DMS53 (cell line): ENCODE results near the gene MPZL1.

ENCODE experiments used
- DNase-seq: peaks from one replicate; lab custom pipeline; 2025; lab: John Stamatoyannopoulos, UW

Gene MPZL1

GRCh38 chr1:167721617-167722151 lies at the start of gene MPZL1:
TSS of gene MPZL1 (plus strand) at chr1:167721982. CDS start at chr1:167722152, 170 bp downstream.
- peak; percentile 95 for DNase-seq

- DNase-seq: no peak
These were observed 49.0 kb upstream of the MPZL1 start for GRCh38 chr1:167672831-167673230.

- DNase-seq: no peak
These were observed 48.5 kb upstream of the MPZL1 start for GRCh38 chr1:167673265-167673664.

GRCh38 chr1:167674156-167674555 lies 47.6 kb upstream of the MPZL1 start:
- no peak for DNase-seq

GRCh38 chr1:167675440-167675839 lies 46.3 kb upstream of the MPZL1 start:
- no peak for DNase-seq

- peak; percentile 19 for DNase-seq
These were observed 45.4 kb upstream of the MPZL1 start for GRCh38 chr1:167676205-167676915.

GRCh38 chr1:167676916-167677848 lies 44.6 kb upstream of the MPZL1 start:
- DNase-seq: no peak

- no peak for DNase-seq
These were observed 43.4 kb upstream of the MPZL1 start for GRCh38 chr1:167678422-167678821.

- no peak for DNase-seq
These were observed 42.9 kb upstream of the MPZL1 start for GRCh38 chr1:167678838-167679237.

GRCh38 chr1:167679714-167680113 lies 42.1 kb upstream of the MPZL1 start:
- DNase-seq: no peak

- no peak for DNase-seq
These were observed 40.8 kb upstream of the MPZL1 start for GRCh38 chr1:167681024-167681423.

- no peak for DNase-seq
These were observed 40.2 kb upstream of the MPZL1 start for GRCh38 chr1:167681451-167682098.

GRCh38 chr1:167683226-167683625 lies 38.6 kb upstream of the MPZL1 start:
- peak; percentile 46 for DNase-seq

GRCh38 chr1:167683641-167684502 lies 37.9 kb upstream of the MPZL1 start:
- DNase-seq: peak; percentile 18

- DNase-seq: no peak
These were observed 35.9 kb upstream of the MPZL1 start for GRCh38 chr1:167685844-167686243.

GRCh38 chr1:167687919-167688519 lies 33.8 kb upstream of the MPZL1 start:
- peak; percentile 84 for DNase-seq

GRCh38 chr1:167689567-167689920 lies 32.2 kb upstream of the MPZL1 start:
- DNase-seq: no peak

GRCh38 chr1:167690053-167690452 lies 31.7 kb upstream of the MPZL1 start:
- no peak for DNase-seq

- no peak for DNase-seq
These were observed 28.2 kb upstream of the MPZL1 start for GRCh38 chr1:167693425-167694045.

GRCh38 chr1:167694691-167695090 lies 27.1 kb upstream of the MPZL1 start:
- no peak for DNase-seq

GRCh38 chr1:167695147-167695546 lies 26.6 kb upstream of the MPZL1 start:
- no peak for DNase-seq
